ENCODE results near the gene PRRC2B. TPM values are rescaled to one million over a fixed set of nuclear protein-coding genes. Genes with fewer than 3 reads are reported as not detected.
A peak's percentile ranks its signal among the peaks of the same experiment; 100 is the strongest.

The PRRC2B gene
- total RNA-seq, 1 experiment from 2014 or later: 219 TPM

DNA sequence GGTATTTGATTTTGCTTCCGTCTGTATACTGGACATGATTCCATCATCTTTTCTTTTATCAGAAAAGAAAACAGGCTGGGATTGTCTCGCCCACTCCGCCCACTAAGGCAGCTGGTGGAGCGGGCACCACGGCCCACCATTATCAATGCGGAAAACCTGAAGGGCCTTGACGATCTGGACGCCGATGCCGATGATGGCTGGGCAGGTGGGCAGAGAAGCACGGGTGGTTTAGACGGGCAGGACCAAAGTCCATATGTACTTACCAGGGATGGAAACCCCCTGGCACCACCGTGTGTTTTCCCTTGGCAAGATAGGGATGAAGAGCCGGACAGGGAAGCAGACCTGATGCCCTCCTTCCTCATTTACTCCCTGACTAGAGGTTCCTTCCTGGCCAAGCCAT, 53.7 kb downstream of the PRRC2B start:
- DNase-seq: no peak
- Mint-ChIP-seq H3K27me3 (ENCODE audit: insufficient read depth, unreplicated experiment) (no peaks in the 10 kb centered on the region), H3K4me3 (ENCODE audit: unreplicated experiment) (no peak overlapping the region), H3K4me1 (ENCODE audit: low read depth, unreplicated experiment) (no peaks in the 10 kb centered on the region), H3K36me3 (ENCODE audit: insufficient read depth, unreplicated experiment) (peaks cover 94% of the 10 kb centered on the region), H3K27ac (ENCODE audit: unreplicated experiment) (peak overlapping the region; percentile 10), H3K9me3 (ENCODE audit: unreplicated experiment) (no peaks in the 10 kb centered on the region)
- TF ChIP-seq, protein P1, sequence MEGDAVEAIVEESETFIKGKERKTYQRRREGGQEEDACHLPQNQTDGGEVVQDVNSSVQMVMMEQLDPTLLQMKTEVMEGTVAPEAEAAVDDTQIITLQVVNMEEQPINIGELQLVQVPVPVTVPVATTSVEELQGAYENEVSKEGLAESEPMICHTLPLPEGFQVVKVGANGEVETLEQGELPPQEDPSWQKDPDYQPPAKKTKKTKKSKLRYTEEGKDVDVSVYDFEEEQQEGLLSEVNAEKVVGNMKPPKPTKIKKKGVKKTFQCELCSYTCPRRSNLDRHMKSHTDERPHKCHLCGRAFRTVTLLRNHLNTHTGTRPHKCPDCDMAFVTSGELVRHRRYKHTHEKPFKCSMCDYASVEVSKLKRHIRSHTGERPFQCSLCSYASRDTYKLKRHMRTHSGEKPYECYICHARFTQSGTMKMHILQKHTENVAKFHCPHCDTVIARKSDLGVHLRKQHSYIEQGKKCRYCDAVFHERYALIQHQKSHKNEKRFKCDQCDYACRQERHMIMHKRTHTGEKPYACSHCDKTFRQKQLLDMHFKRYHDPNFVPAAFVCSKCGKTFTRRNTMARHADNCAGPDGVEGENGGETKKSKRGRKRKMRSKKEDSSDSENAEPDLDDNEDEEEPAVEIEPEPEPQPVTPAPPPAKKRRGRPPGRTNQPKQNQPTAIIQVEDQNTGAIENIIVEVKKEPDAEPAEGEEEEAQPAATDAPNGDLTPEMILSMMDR (IDR thresholded peaks at IDR 0.05; ENCODE audit: insufficient read depth in 1 of 2, low read depth in 1 of 2, low read length in 1 of 2, severe bottlenecking in 1 of 2, unreplicated experiment in 1 of 2): no peak
- TSS peak; percentile 4 for BruUV-seq (replicated peaks)
- POLR2A ChIA-PET: no interaction called here
- CTCF ChIA-PET: no interaction called here
- intact Hi-C loops (cut with micrococcal nuclease; ENCODE audit: unreplicated experiment): no loop called here
- Histone ChIP-seq H3K4me1 (no peaks in the 10 kb centered on the region), H3K4me3 (ENCODE audit: low read depth, low read length) (no peak overlapping the region), H3K36me3 (ENCODE audit: control insufficient read depth, insufficient read depth, low read length) (peaks cover 8% of the 10 kb centered on the region), H3K27me3 (replicated peaks; ENCODE audit: control insufficient read depth, insufficient read depth, low read length) (no peaks in the 10 kb centered on the region), H3K9me3 (no peaks in the 10 kb centered on the region)

DNA sequence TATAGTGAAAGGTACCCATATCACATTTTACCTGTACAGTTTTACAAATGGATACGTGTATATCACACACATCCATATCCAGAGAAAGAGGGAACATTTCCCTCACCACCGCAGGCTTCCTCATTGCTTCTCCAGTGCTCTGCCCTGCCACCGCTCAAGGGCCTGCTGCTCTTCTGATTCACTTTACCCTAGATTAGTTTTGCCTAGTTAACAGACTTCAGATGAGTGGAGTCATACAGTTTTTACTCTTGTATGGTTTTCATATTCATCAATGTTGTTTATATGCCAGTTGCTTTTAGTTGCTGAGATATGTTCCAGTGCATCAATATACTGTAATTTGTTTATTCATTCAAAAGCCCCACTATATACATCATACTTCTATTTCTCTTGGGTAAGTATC, 54.9 kb downstream of the PRRC2B start:
- H3K36me3 Mint-ChIP-seq (ENCODE audit: insufficient read depth, unreplicated experiment): peaks cover 94% of the 10 kb centered on the region
- no peak overlapping the region for H3K4me3 Mint-ChIP-seq (ENCODE audit: unreplicated experiment)
- no peaks in the 10 kb centered on the region for H3K4me1 Mint-ChIP-seq (ENCODE audit: low read depth, unreplicated experiment)
- Histone ChIP-seq H3K4me1 (no peaks in the 10 kb centered on the region), H3K27me3 (replicated peaks; ENCODE audit: control insufficient read depth, insufficient read depth, low read length) (no peaks in the 10 kb centered on the region), H3K4me3 (ENCODE audit: low read depth, low read length) (no peak overlapping the region), H3K9me3 (no peaks in the 10 kb centered on the region), H3K36me3 (ENCODE audit: control insufficient read depth, insufficient read depth, low read length) (peaks cover 5% of the 10 kb centered on the region)
- TF ChIP-seq, protein P1 (IDR thresholded peaks at IDR 0.05; ENCODE audit: insufficient read depth in 1 of 2, low read depth in 1 of 2, low read length in 1 of 2, severe bottlenecking in 1 of 2, unreplicated experiment in 1 of 2): no peak
- CTCF ChIA-PET: no interaction called here
- no peak overlapping the region for H3K27ac Mint-ChIP-seq (ENCODE audit: unreplicated experiment)
- H3K9me3 Mint-ChIP-seq (ENCODE audit: unreplicated experiment): no peaks in the 10 kb centered on the region
- H3K27me3 Mint-ChIP-seq (ENCODE audit: insufficient read depth, unreplicated experiment): no peaks in the 10 kb centered on the region
- intact Hi-C loops (cut with micrococcal nuclease; ENCODE audit: unreplicated experiment): no loop called here
- no TSS peak for BruUV-seq (replicated peaks)
- DNase-seq: no peak
- POLR2A ChIA-PET: no interaction called here

DNA sequence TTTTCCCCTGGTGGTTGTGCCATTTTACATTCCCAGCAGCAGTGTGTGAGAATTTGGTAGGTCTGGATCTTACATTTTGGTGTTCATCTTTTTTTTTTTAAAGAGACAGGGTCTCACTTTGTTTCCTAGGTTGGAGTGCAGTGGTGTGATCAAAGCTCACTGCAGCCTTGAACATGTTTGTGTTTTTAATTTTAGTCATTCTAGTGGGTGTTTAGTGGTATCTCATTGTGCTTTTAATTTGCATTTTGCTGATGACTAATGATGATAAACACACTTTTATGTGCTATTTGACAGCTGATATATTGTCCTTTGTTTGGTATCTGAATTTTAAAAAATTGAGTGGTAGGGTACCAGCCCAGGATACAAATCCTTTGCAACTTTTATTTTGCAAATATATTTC, 55.4 kb downstream of the PRRC2B start:
- no peak overlapping the region for H3K4me3 ChIP-seq (ENCODE audit: low read depth, low read length)
- BruUV-seq (replicated peaks): no TSS peak
- Mint-ChIP-seq H3K36me3 (ENCODE audit: insufficient read depth, unreplicated experiment) (peaks cover 94% of the 10 kb centered on the region), H3K4me3 (ENCODE audit: unreplicated experiment) (no peak overlapping the region), H3K4me1 (ENCODE audit: low read depth, unreplicated experiment) (no peaks in the 10 kb centered on the region), H3K27ac (ENCODE audit: unreplicated experiment) (no peak overlapping the region), H3K9me3 (ENCODE audit: unreplicated experiment) (no peaks in the 10 kb centered on the region), H3K27me3 (ENCODE audit: insufficient read depth, unreplicated experiment) (no peaks in the 10 kb centered on the region)
- peaks cover 2% of the 10 kb centered on the region for H3K36me3 ChIP-seq (ENCODE audit: control insufficient read depth, insufficient read depth, low read length)
- no peaks in the 10 kb centered on the region for H3K27me3 ChIP-seq (replicated peaks; ENCODE audit: control insufficient read depth, insufficient read depth, low read length)
- H3K4me1 ChIP-seq: no peaks in the 10 kb centered on the region
- intact Hi-C loops (cut with micrococcal nuclease; ENCODE audit: unreplicated experiment): no loop called here
- ChIA-PET POLR2A (no interaction called here), CTCF (no interaction called here)
- TF ChIP-seq, protein P1 (IDR thresholded peaks at IDR 0.05; ENCODE audit: insufficient read depth in 1 of 2, low read depth in 1 of 2, low read length in 1 of 2, severe bottlenecking in 1 of 2, unreplicated experiment in 1 of 2): no peak
- no peak for DNase-seq
- no peaks in the 10 kb centered on the region for H3K9me3 ChIP-seq
